H1 (cell line): ENCODE data around the gene EIF2AK2. TPM values are rescaled to one million over a fixed set of nuclear protein-coding genes. Genes with fewer than 3 reads are reported as not detected.

Source experiments
- CTCF ChIA-PET: fragments of 300-600 bp; sonication (Branson Sonifier 250); formaldehyde crosslinking; loops from one replicate; lab custom pipeline; 2021; ENCODE audit not compliant: partially characterized antibody; lab: Charles Lee
- POLR2A ChIA-PET: fragments of 300-600 bp; sonication (Branson Sonifier 250); formaldehyde crosslinking; loops from one replicate; lab custom pipeline; 2021; ENCODE audit warnings: inconsistent platforms; ENCODE audit not compliant: partially characterized antibody; lab: Charles Lee
- DNase-seq, 2 experiments: peaks; one replicate each; pipeline versions ENCODE4 v3.0.0 to v3.0.0-alpha.2; 2010 to 2022; ENCODE audit warnings: low spot score in 2 of 2, low read depth in 1 of 2, mixed read lengths in 1 of 2
- FAIRE-seq: peaks from 2 replicates; lab custom pipeline; 2011; peaks lifted over from hg19 to GRCh38; lab: Jason Lieb, UNC
- H2AFZ ChIP-seq: 2 replicates; pipeline ENCODE4 v1.8.1; 2012; ENCODE audit warnings: low read length, inconsistent platforms
- H2AK5ac ChIP-seq: 2 replicates; pipeline ENCODE4 v1.6.1; 2013; ENCODE audit warnings: low read depth, low read length
- H2BK120ac ChIP-seq: replicated peaks from 2 replicates; pipeline ENCODE3; 2013; ENCODE audit warnings: low read depth, low read length, inconsistent platforms
- H2BK12ac ChIP-seq: 2 replicates; pipeline ENCODE4 v1.6.1; 2013; ENCODE audit warnings: low read depth, low read length
- H2BK15ac ChIP-seq: 2 replicates; pipeline ENCODE4 v1.6.1; 2013; ENCODE audit warnings: low read length
- H2BK20ac ChIP-seq: 2 replicates; pipeline ENCODE4 v1.6.1; 2013; ENCODE audit warnings: low read length
- H2BK5ac ChIP-seq: 2 replicates; pipeline ENCODE4 v1.6.1; 2013; ENCODE audit warnings: low read depth, low read length
- H3K14ac ChIP-seq: 2 replicates; pipeline ENCODE4 v1.6.1; 2013; ENCODE audit warnings: inconsistent platforms; ENCODE audit not compliant: insufficient read length
- H3K18ac ChIP-seq: 2 replicates; pipeline ENCODE4 v1.6.1; 2013; ENCODE audit warnings: low read length; ENCODE audit errors: extremely low read depth
- H3K23ac ChIP-seq: 2 replicates; pipeline ENCODE4 v1.6.1; 2013; ENCODE audit warnings: inconsistent platforms; ENCODE audit not compliant: insufficient read length
- H3K23me2 ChIP-seq: 2 replicates; pipeline ENCODE4 v1.6.1; 2013; ENCODE audit warnings: low read depth, low read length
- H3K27ac ChIP-seq: 2 replicates; pipeline ENCODE4 v1.6.1; 2011; ENCODE audit warnings: low read depth, low read length, inconsistent platforms
- H3K27me3 ChIP-seq, 4 experiments: replicated peaks in 1 of 4; 1 replicate in 1 of 4; 2 replicates in 3 of 4; pipeline versions ENCODE4 v1.6.1 to v1.8.1; 2011 to 2013; ENCODE audit warnings: low read length in 3 of 4, mild to moderate bottlenecking in 3 of 4, inconsistent platforms in 2 of 4, mixed read lengths in 2 of 4, moderate library complexity in 1 of 4; ENCODE audit not compliant: control insufficient read depth in 3 of 4, insufficient read depth in 3 of 4; ENCODE audit errors: extremely low read depth in 1 of 4
- H3K36me3 ChIP-seq, 4 experiments: 2 replicates each; pipeline versions ENCODE4 v1.6.1 to v1.8.1; 2011 to 2013; ENCODE audit warnings: mild to moderate bottlenecking in 4 of 4, low read length in 3 of 4, moderate library complexity in 2 of 4, control low read depth in 1 of 4, inconsistent platforms in 1 of 4; ENCODE audit not compliant: insufficient read depth in 4 of 4, control insufficient read depth in 2 of 4
- H3K4ac ChIP-seq: replicated peaks from 2 replicates; pipeline ENCODE3; 2013; ENCODE audit warnings: low read length, low read depth, mixed read lengths, inconsistent platforms; ENCODE audit not compliant: insufficient read length
- H3K4me1 ChIP-seq, 4 experiments: replicated peaks in 1 of 4; 1 replicate in 1 of 4; 2 replicates in 3 of 4; pipeline versions ENCODE4 v1.6.1 to v1.8.1; 2011 to 2013; ENCODE audit warnings: low read length in 3 of 4, inconsistent platforms in 2 of 4, mixed read lengths in 1 of 4; ENCODE audit not compliant: insufficient read depth in 4 of 4, control insufficient read depth in 3 of 4
- H3K4me2 ChIP-seq, 2 experiments: 2 replicates each; pipeline versions ENCODE4 v1.6.1 to v1.8.1; 2011 to 2013; ENCODE audit warnings: low read depth in 2 of 2, low read length in 2 of 2, control low read depth in 1 of 2, inconsistent platforms in 1 of 2, mild to moderate bottlenecking in 1 of 2; ENCODE audit not compliant: insufficient read depth in 1 of 2
- H3K4me3 ChIP-seq, 4 experiments: fragments of 200-600, 300-600 bp in 1 of 4; sonication (generic), shearing (Covaris generic), sonication (Bioruptor Twin) in 1 of 4; 2 replicates each; pipeline versions ENCODE4 v1.5.1 to v1.8.1; 2011 to 2016; ENCODE audit warnings: low read length in 4 of 4, low read depth in 3 of 4, control low read depth in 2 of 4, inconsistent platforms in 2 of 4, mild to moderate bottlenecking in 2 of 4, mixed read lengths in 1 of 4, moderate library complexity in 1 of 4; ENCODE audit not compliant: insufficient read depth in 2 of 4; ENCODE audit errors: extremely low read depth in 1 of 4
- H3K56ac ChIP-seq: replicated peaks from 2 replicates; pipeline ENCODE3; 2013; ENCODE audit warnings: low read depth, mild to moderate bottlenecking, mixed read lengths, low read length, inconsistent platforms; ENCODE audit not compliant: insufficient read length
- H3K79me1 ChIP-seq: 2 replicates; pipeline ENCODE4 v1.6.1; 2013; ENCODE audit warnings: low read depth, low read length, control low read depth
- H3K79me2 ChIP-seq, 2 experiments: 2 replicates each; pipeline versions ENCODE4 v1.6.1 to v1.8.1; 2012 to 2013; ENCODE audit warnings: low read length in 2 of 2, mild to moderate bottlenecking in 2 of 2, inconsistent platforms in 1 of 2; ENCODE audit not compliant: insufficient read depth in 2 of 2, control insufficient read depth in 1 of 2
- H3K9ac ChIP-seq, 4 experiments: replicated peaks in 1 of 4; 1 replicate in 1 of 4; 2 replicates in 3 of 4; pipeline versions ENCODE4 v1.6.1 to v1.8.1; 2011 to 2013; ENCODE audit warnings: low read depth in 3 of 4, low read length in 3 of 4, control low read depth in 2 of 4, mild to moderate bottlenecking in 2 of 4, moderate library complexity in 2 of 4, inconsistent platforms in 1 of 4; ENCODE audit errors: extremely low read depth in 1 of 4
- H3K9me3 ChIP-seq, 2 experiments: 2 replicates each; pipeline versions ENCODE4 v1.6.1 to v1.8.1; 2012 to 2013; ENCODE audit warnings: mild to moderate bottlenecking in 2 of 2, moderate library complexity in 2 of 2, control low read depth in 1 of 2, inconsistent platforms in 1 of 2, low read depth in 1 of 2, low read length in 1 of 2, mixed read lengths in 1 of 2; ENCODE audit not compliant: insufficient read depth in 2 of 2
- H4K20me1 ChIP-seq, 2 experiments: replicated peaks in 1 of 2; 2 replicates each; pipeline versions ENCODE3 to v1.8.1; 2011 to 2013; ENCODE audit warnings: inconsistent platforms in 2 of 2, low read length in 2 of 2, mild to moderate bottlenecking in 1 of 2; ENCODE audit not compliant: insufficient read depth in 2 of 2, control insufficient read depth in 1 of 2
- H4K5ac ChIP-seq: 2 replicates; pipeline ENCODE4 v1.6.1; 2013; ENCODE audit warnings: low read length, low read depth, mixed read lengths, inconsistent platforms; ENCODE audit not compliant: insufficient read length
- H4K8ac ChIP-seq: 2 replicates; pipeline ENCODE4 v1.8.0; 2013; ENCODE audit warnings: mild to moderate bottlenecking, moderate library complexity, low read length, inconsistent platforms; ENCODE audit not compliant: insufficient read depth; ENCODE audit errors: extremely low read depth
- H4K91ac ChIP-seq: replicated peaks from 2 replicates; pipeline ENCODE3; 2013; ENCODE audit warnings: low read length, mixed read lengths, inconsistent platforms; ENCODE audit not compliant: insufficient read length
- FOSL1 ChIP-seq: IDR thresholded peaks from 2 replicates; pipeline ENCODE4 v1.6.1; 2011; ENCODE audit warnings: mild to moderate bottlenecking, low read depth, low read length, moderate library complexity; ENCODE audit not compliant: insufficient read depth
- WGBS, 2 experiments: shearing (Covaris generic) in 1 of 2; methylation state at CpG; one replicate each; pipeline versions ENCODE4 v1.1.6 to v1.1.7; 2013 to 2015; ENCODE audit warnings: low lambda C conversion rate in 2 of 2, mixed read lengths in 2 of 2, inconsistent platforms in 1 of 2, low coverage in 1 of 2, missing lambda C conversion rate in 1 of 2; ENCODE audit not compliant: insufficient replicate concordance in 2 of 2, insufficient coverage in 1 of 2, insufficient read length in 1 of 2; ENCODE audit errors: extremely low coverage in 1 of 2, missing lambda C conversion rate in 1 of 2; 5-methylcytosine and 5-hydroxymethylcytosine counted together
- polyA plus RNA-seq, 7 experiments: library from polyadenylated mRNA; depleted of rRNA in 3 of 7; stranded (reverse) in 5 of 7; unstranded in 2 of 7; fragments of >200 nt in 5 of 7; fragments of 200-250 nt in 2 of 7; gene quantifications; 1 replicate in 5 of 7; 2 replicates in 1 of 7; 4 replicates in 1 of 7; pipeline versions ENCODE4 v1.2.1 to v1.2.3, GENCODE V29; 2011 to 2013; ENCODE audit warnings: missing spikeins in 2 of 7, mixed read lengths in 2 of 7
- total RNA-seq: library from RNA; stranded (reverse); fragmentation: NEBNext Ultra II Directional; extraction: Animal tissue kit (Norgen Biotek cat#: 25700); gene quantifications from 2 replicates; pipeline ENCODE4 v1.2.1, GENCODE V29; 2021

EIF2AK2 gene
- total and polyA plus RNA-seq, 2 of the 8 experiments (the other 6 are each of a cell fraction or from before 2014, with no cell fraction given) = 13.1 to 46.9 TPM

DNA sequence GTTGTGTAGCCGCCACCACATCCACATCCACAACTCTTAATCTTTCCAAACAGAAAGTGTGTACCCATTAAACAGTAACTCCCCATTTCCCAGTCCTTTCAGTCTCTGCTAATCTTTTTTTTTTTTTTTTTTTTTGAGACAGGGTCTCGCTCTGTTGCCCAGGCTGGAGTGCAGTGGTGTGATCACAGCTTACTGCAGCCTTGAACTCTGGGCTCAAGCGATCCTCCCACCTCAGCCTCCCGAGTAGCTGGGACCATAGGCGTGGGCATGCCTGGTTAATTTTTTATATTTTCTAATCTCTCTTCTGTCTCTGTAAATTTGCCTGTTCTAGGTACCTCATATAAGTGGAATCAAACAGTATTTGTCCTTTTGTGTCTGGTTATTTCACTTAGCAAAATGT lies 3.6 kb downstream of the EIF2AK2 start:
- H3K23ac ChIP-seq = no peak overlapping the region
- FAIRE-seq (no peak), DNase-seq (no peak)
- no peaks in the 10 kb centered on the region for H3K9me3 ChIP-seq
- peaks cover 6% of the 10 kb centered on the region; the same call in 1 of the 2 replicates for H3K23me2 ChIP-seq
- H2AK5ac ChIP-seq = no peak overlapping the region
- no peak overlapping the region for H2AFZ ChIP-seq
- H4K5ac ChIP-seq = no peak overlapping the region
- H4K91ac ChIP-seq = no peak overlapping the region
- no peak overlapping the region for H3K9ac ChIP-seq
- peaks cover 0 to 11% (median 8%) of the 10 kb centered on the region in 4 experiments; a peak in 6 of 7 replicates for H3K4me1 ChIP-seq
- no peak overlapping the region for H2BK120ac ChIP-seq
- no peak overlapping the region for H3K4me3 ChIP-seq
- H2BK15ac ChIP-seq = no peak overlapping the region
- H3K4ac ChIP-seq = no peak overlapping the region
- H2BK20ac ChIP-seq = no peak overlapping the region
- no peak overlapping the region for H3K14ac ChIP-seq
- peaks cover 5% of the 10 kb centered on the region; the same call in 1 of the 2 replicates for H3K79me1 ChIP-seq
- H3K27ac ChIP-seq = no peak overlapping the region
- H3K79me2 ChIP-seq = peaks cover 0 to 55% of the 10 kb centered on the region in 2 experiments; a peak in 2 of 4 replicates
- no peak overlapping the region for H2BK5ac ChIP-seq
- no peak overlapping the region for H3K18ac ChIP-seq
- no peaks in the 10 kb centered on the region for H3K27me3 ChIP-seq
- H4K20me1 ChIP-seq = no peaks in the 10 kb centered on the region
- H3K4me2 ChIP-seq = no peak overlapping the region
- POLR2A ChIA-PET = interaction anchor here (0.6 kb wide), 1 partner anchor 178 kb away, joined by 4 read pairs; no protein-coding TSS in a partner anchor
- no peak overlapping the region for H4K8ac ChIP-seq
- 86% methylated on average over 4 of the region's 5 CpGs; no CpG with 5 or more reads in 1 of the 2 experiments for WGBS, 2 experiments
- no peak overlapping the region for H2BK12ac ChIP-seq
- H3K36me3 ChIP-seq = peaks cover 0 to 4% (median under 1%) of the 10 kb centered on the region in 4 experiments; a peak in 2 of 8 replicates
- CTCF ChIA-PET = interaction anchor here (2.0 kb wide), 1 partner anchor 14 kb away, joined by 7 read pairs; no protein-coding TSS in a partner anchor
- no peak overlapping the region for H3K56ac ChIP-seq
- TF ChIP-seq FOSL1 = no peak
